ENCODE results near the gene CTAG1B. TPM values are rescaled to one million over a fixed set of nuclear protein-coding genes. Genes with fewer than 3 reads are reported as not detected.
"Not testable (repeated sequence)": the region's sequence is repeated elsewhere in the genome, so short reads cannot be mapped to it uniquely, and the experiment has no call there.

CTAG1B gene
- total RNA-seq = not detected

DNA sequence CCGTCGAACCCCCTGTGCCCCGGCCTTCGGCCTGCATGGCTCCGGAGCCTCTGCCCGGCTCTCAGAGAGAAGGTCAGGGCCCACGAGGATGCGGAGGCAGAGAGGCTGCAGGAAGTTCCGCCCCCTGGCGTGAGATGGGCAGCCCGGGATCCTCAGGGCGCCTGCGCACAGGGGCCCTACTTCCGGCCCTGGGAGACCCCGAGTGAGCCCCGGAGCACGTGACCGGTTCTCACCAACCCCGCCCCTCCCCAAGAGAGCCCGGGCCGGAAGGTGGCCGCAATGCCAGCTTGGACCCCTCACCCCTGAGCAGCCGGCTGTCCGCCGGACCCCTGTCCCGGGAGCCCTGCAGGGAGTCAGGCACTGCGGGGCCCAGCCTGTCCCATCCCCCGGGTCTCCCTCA lies at the start of gene CTAG1B:
CTAG1B (minus strand) TSS at position 101 of the 400 bp plus-strand sequence; CDS start at position 37, 64 bp downstream.
- not testable (repeated sequence) for DNase-seq

DNA sequence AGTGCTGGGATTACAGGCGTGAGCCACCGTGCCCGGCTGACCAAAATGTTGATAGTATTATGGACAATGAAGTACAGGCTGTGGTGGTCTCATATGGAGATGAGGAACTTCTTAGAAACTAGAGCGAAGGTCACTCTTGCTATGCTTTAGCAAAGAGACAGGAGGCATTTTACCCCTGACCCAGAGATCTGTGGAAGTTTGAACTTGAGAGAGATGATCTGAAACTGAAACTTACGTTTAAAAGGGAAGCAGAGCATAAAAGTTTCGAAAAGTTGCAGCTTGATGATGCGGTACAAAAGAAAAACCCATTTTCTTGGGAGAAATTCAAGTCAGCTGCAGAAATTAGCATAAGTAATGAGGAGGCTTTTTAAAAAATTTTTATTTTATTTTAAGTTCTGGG lies 42.8 kb upstream of the CTAG1B start:
- no peak for DNase-seq

DNA sequence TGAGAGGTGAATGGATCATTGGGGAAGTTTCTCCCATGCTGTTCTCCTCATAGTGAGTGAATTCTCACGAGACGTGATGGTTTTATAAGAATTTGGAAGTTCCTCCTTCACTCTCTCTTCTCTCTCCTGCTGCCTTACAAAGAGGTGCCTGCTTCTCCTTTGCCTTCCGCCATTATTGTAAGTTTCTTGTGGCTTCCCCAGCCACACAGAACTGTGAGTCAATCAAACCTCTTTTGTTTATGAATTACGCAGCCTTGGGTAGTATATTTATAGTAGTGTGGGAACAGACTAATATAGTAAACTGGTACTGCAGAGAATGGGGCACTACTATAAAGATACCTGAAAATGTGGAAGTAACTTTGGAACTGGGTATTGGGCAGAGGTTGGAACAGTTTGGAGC lies 42.1 kb upstream of the CTAG1B start:
- no peak for DNase-seq

DNA sequence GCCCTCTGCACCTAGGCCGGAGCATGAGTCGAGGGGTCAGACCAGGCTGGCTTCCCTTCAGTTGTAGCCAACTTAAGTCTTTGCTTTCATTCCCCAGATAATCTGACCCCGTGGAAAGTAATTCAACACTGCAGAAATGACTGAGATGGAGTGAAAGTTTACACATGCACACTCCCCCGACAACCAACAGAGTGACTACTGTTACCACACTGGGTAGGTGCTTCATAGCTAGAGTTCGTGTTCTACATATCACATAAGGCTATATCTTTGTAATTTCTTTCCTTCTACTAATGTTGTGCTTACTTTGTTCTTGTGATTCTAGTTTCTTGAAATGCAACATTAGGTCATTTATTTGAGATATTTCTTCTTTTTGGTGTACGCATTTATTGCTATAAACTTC lies 41.5 kb upstream of the CTAG1B start:
- no peak for DNase-seq

DNA sequence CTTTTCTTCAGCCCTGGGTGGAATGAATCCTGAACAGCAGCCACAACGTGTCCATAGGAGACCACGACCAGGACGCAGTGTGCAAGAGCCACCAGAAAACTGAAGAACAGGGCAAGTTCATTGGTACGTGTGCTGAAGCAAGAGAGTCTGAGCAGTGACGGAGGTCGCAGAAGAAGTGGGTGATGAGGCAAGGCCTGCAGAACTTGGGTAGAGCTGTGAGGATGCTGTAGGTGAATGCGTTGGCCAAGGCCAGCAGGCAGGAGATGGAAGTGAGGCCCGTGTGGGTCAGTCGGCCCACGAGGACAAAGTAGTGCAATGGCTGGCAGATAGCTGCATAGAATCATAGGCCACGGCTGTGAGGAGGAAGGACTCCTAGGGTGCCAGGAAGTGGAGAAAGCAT lies 39.9 kb upstream of the CTAG1B start:
- no peak for DNase-seq

DNA sequence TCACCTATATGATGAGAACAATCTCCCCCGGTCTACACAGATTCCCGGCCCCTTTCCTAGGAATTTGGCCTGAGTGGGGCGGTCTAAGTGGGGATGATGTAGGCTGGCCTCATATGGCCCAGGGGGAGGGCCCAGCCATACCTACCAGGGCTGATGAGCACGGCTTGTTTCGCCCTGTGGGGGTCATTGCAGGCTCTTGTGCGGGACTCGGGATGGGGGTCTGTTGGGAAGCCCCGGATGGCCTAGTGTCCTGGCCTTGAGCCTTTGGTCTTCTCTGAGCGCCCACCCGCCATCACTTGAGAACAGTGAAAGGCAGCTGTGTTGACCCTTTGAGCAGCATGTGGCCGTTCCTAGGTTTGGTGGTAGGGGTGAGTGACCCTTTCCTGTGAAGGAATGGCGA lies 39.1 kb upstream of the CTAG1B start:
- no peak for DNase-seq

DNA sequence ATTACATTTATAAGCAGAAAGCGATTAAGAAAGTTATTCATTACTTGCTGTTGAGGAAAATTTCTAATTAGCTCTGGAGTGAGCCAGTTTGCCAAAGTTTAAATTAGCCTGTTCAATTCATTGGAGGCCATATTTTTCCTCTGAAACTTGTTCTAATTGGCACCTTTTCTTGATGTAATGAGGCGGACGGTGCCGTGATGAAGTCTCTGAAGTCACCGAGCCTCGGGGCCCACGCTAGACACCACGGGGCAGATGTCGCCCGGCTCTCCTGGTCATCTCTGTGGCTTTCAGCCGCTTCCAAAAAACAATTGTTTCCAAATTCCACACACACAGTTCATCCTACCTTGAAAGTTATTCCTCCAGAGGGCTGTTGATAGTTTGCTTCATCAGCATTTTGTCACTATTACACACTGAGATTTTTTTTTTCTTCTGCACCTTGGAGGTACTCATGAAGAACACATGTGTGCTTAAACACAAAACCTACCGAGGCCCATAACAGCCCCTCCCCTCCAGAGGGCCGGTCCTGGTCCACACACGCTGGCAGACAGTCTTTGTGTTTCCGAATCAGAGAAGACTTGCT lies 38.2 kb upstream of the CTAG1B start:
- DNase-seq = no peak

DNA sequence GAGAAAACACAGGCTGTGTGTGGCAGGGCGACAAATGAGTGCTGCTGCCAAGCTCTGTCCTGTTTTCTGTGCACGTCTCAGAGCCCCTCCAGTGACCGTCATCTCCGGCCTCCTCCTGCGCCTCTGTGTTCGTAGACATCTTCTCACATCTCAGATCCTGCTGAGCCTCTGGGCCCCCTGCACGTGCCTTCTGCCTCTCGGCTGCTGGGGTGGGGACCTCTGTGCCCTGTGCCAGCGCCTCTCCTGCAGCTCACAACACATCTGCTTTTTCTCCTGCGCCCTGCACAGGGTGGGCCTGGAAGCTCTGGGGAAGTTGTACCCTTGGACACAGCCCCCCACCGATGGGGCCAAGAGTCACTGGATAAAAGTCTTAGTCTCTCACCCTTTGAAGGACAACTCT lies 36.7 kb upstream of the CTAG1B start:
- no peak for DNase-seq

DNA sequence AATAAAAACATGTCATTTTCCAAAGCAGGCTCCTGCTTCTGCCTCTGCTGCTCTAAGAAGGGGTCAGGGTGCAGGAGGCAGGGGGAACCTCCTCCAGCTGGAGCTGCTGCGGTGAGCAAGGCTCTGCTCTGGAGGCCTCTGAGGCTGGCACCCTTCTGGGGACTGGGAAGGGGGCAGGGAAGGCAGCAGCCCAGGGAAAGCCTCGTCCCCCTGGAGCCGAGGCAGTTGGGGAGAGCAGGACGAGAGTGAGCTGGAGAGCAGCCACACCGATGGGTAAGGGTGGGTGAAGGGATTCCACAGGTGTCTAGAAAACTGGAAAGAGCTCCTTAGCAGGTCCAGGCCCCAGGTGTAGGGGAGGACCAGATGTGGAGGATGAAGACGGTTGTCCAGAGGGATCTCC lies 36.3 kb upstream of the CTAG1B start:
- no peak for DNase-seq

DNA sequence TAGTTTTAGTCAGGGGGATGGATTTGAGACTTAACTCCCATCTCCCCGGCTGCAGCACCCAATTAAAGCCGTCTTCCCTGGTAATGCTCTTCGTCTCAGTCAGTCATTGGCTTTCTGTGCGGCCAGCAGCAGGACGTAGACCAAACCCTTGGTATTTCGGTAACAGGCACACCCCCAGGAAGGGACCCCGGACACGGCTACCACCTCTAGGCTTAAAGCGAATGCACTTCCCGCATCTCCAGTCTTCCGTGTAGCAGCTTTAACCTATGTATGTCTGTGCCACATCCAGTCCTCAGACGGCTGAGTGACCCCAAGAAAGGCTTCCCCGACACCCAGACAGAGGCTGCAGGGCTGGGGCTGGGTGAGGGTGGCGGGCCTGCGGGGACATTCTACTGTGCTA lies 35.8 kb upstream of the CTAG1B start:
- DNase-seq = no peak

DNA sequence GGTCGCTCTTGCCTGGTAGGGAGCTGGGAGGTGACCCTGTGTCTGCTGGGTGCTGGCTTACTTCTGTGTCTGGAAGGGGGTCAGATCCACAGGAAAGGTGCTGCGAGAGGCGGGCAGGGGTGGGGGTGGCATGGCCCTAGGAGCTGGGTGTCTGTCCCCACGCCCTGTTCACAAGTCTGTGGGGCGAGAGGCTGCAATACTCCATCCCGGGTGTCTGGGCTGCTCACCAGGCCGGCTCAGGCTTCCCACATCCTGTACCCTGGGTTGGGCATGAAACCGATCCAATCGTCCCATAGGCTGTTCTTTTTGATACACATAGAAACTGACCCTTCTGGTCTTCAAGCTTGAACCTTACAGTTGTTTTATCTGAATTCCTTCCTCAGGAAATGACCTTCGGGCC lies 35.3 kb upstream of the CTAG1B start:
- no peak for DNase-seq

DNA sequence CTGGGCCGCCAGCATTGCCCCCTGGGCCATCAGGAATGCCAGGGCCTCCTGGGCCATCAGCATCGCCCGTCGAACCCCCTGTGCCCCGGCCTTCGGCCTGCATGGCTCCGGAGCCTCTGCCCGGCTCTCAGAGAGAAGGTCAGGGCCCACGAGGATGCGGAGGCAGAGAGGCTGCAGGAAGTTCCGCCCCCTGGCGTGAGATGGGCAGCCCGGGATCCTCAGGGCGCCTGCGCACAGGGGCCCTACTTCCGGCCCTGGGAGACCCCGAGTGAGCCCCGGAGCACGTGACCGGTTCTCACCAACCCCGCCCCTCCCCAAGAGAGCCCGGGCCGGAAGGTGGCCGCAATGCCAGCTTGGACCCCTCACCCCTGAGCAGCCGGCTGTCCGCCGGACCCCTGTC lies 34.3 kb upstream of the CTAG1B start, which contains the start of gene CTAG2:
CTAG2 (minus strand) TSS at position 167 of the 400 bp plus-strand sequence; CDS start at position 103, 64 bp downstream.
- DNase-seq = not testable (repeated sequence)

DNA sequence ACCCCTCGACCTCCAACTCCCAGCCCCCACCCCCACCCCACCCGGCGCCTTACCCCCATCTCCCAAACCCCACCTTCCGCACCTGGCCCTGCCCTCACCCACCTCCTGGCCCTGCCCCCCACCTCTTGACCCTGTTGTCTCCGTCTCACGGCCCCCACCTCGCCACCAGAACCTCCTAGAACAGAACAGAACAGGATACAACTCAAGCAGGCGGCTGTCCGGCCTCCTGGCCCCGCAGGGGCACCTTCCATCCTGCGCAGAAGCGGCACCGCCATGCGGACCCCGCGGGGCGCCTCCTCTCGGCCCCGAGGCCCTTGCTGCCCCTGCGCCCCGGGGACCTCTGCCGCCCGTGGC lies 33.9 kb upstream of the CTAG1B start:
- DNase-seq = no peak

DNA sequence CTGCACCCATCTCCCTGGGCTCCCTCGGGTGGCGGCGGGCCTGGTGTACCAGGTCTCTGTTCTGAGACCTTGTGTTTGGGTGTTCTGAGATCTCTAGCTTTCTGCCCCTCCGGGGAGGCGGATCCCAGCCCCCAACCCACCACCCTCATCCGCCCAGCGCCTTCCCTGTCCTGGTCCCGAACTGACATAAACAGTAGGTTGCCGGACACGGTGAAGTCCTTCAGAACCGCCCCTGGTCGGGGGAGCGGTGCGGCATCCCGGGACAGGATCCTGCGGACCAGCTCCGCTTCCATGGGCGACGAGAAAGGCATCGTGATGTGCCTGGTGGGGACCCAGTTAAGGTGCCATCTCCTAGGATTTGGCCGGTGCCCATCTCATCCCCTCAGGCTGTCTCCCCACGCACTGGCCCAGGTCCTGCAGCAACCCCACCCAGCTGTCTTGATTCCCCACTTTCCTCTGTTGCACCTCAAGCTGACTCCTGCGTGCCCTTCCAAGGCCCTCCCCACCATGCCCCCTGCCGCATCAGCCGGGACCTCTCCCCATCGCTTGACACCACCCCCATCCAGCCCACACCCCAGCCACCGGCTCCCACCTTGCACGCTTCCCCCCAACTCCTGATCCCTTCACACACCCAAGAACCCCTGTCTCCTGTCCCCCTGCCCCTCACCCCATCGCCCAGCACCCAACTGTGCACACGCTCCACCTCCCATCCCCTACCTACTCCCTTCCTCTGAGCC lies 33.4 kb upstream of the CTAG1B start:
- no peak for DNase-seq

DNA sequence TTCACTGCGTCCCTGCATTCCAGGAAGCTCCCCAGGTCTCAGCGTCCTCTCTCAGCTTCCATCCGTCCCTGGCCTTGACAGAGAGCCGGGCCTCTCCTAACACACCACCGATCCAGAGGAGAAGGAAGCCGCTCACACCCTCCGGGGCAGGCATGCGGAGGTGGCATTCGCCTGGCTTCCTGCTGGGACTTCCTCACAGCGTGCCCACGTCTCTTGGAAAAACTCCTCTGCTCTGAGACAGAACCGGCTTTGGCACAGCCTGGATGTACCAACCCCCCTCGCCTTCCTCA lies 31.1 kb upstream of the CTAG1B start:
- DNase-seq = no peak

DNA sequence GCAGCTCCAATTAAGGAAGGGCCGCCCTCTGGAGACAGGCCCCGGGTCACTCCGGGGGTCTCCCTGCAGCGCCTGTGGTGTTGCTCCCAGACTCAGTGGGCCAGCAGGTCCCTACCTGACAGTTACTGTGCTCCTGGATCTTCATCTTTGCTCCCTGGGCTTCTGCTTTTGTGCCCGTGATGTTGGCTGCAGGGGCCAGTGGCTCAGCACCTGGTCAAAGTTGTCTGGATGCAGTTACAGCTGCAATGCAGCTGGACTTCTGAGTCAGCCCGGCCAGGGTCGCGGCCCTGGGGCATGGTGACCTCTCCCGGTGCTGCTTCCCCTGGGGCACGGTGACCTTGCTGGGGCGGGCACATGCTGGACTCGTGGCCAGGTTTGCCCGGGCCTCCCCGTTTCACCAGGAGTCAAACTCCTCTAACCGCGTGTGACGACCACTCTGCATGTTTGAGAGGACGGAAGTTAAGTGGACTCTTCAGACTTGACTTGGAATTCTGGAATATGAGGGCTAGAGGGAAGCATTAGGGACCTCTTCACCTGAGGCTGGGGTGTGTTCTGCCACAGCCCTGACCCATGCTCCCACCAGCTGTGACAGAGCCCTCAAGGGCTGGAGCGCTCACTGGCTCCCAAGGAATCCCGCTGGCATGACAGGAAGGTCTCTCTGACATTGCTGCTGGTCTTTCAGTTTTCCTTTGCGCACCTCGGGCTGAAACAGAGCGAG lies 30.6 kb upstream of the CTAG1B start:
- DNase-seq = no peak

DNA sequence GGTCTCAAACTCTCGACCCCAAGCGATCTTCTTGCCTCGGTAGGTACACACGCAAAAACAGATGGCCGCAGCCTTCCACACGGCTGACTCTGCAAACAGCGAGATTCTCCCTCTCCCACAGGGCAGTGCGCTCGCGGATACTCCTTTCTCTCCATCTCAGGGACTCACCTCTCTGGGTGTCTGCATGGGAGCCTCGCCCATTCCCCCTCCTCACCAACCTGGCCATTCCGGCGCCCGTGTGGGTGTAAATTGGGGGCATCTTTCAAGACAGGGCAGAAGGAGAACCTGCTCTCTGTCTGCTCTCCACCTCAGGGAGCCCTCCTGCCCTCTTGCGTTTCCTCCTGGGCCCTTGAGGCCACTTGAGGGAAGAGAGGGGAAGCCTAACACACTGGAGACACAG lies 29.8 kb upstream of the CTAG1B start:
- no peak for DNase-seq

DNA sequence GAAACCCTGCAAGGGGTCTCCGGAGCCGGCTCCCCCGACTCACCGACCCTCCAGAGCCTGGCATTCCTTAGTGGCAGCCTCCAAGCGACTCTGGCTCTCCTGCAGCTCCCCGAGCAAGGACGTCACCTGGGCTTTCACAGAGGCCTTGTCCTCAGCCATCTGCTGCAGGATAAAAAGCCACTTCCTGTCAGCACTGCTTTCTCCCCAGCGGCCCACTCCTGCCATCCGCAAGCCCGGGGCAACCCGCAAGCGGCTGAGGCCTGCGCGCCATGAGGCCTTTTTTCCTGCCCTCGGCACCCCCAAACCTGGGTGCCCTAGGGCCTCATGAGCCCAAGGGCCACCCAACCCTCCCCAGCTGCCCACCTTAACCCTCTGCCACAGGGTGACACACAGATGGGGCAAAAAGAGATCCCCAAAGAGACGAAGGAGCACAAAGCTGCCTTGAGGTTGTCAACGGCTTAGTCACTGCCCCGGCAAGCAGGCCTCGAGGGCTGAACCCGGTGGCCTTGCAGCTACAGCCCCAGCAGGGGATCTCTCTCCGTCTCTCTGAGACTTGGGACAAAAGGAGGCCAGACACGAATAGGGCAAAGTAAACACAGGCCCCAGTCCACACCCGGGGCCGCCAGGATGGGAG lies 26.8 kb upstream of the CTAG1B start:
- not testable (repeated sequence) for DNase-seq

DNA sequence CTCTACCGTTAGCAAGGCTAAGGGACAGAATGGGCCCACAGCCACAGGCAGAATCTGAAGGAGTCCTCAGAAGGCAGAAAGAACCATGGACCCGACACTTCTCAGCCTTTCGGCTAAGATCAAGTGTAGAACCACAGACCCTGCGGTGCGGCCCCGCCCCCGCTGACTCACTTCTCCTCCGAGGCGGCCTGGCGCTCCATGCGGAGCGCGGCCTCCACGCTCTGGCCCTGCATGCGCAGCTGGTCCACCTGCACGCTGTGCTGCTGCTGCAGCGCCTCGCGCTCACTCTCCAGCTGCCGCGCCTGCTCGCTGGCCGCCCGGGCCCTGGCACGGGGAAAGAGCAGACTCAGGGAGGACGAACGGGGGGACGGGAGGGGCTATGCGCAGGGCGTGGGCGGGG lies 24.6 kb upstream of the CTAG1B start:
- DNase-seq = not testable (repeated sequence)

DNA sequence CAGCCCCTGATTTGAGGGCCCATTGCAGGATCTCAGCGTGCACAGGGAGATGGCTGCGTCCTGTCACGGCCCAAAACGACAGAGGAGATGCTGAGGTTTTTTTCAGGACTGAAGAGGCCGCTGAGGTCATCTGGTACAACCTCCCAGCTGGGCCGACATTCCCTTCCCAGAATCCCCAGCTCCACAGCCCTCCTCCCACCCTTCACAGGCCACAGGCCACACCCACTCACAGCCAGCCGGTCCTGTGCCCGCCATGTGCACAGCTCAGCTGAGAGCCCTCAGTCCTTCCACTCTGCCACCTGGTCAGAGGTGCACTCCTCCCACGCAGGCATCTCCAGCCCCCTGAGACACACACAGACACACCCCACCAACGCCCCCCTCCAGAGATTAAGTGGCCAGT lies 22.7 kb upstream of the CTAG1B start:
- not testable (repeated sequence) for DNase-seq

DNA sequence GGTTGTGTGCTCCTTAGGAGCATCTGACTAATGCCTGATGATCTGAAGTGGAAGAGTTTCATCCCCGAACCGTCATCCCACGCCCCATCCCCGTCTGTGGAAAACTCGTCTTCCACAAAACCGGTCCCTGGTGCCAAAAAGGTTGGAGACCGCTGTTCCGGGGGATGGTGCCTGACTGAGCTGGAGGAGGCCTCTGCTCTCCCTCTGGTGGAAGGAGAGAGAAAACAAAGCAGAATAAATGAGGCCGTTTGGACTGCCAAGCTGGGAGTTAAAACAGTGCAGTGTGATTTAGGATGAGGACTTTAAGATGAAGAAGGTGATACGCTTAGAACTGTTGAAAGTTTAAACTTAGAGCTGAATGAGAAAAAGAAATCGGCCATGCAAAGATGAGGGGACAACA lies 14.6 kb upstream of the CTAG1B start:
- DNase-seq = not testable (repeated sequence)

DNA sequence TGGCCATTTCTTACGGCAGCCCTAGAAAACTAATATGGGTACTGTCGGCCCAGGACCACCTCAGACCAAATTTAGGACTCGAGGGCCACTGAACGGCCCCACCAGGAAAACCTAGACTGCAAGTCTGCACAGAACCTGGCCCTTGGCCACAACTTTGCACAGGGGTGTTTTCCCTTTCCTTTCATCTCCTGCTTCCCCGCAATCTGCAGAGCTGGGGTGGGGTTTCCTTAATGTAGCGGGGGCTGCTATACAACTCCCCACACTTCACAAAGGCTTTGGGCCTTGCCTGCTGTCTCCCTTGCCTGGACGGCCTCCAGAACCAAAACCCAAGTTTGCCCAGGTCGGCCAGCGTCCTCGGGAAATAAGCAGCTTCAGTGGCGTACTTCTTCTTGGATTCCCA lies 11.9 kb upstream of the CTAG1B start:
- not testable (repeated sequence) for DNase-seq

DNA sequence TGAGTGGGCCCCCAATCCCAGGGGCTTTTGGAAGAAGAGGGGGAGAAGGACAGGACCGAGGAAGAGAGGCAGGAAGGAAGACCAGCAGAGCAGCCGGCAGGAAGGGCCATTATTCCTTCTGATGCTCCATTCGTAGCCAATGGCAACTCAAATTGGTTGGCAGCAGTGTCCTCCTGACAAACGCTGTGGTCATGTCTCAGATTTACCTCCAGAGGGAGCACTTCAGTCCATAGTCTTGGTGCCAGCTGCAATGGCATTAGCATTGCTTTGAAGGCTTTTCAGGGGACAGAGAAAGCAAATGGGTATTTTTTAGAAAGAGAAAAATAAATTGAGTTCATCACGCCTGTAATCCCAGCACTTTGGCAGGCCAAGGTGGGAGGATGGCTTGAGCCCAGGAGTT lies 9.9 kb upstream of the CTAG1B start:
- not testable (repeated sequence) for DNase-seq
